Spleen (tissue), 11 donors: Measurements from ENCODE around the gene TRMT61B. TPM values are rescaled to one million over a fixed set of nuclear protein-coding genes. Genes with fewer than 3 reads are reported as not detected.

Experiments
- DNase-seq: peaks from one replicate; pipeline ENCODE4 v3.0.0-alpha.2; 2020
- H3K27ac ChIP-seq, 8 donors: fragments of 200-600 bp; sonication (generic) in 7 of 8; 1 replicate in 4 of 8; 2 replicates in 4 of 8; pipeline versions ENCODE4 v1.5.0 to v1.8.0; 2016 to 2021; ENCODE audit warnings: inconsistent platforms in 4 of 8, mild to moderate bottlenecking in 4 of 8, moderate library complexity in 1 of 8
- H3K27me3 ChIP-seq, 7 donors: fragments of 200-600 bp; sonication (generic) in 6 of 7; replicated peaks in 1 of 7; 1 replicate in 4 of 7; 2 replicates in 3 of 7; pipeline versions ENCODE4 v1.5.0 to v1.8.0; 2016 to 2021; ENCODE audit warnings: inconsistent platforms in 3 of 7, mild to moderate bottlenecking in 1 of 7
- H3K36me3 ChIP-seq, 6 donors: fragments of 200-600 bp; sonication (generic) in 5 of 6; 1 replicate in 4 of 6; 2 replicates in 2 of 6; pipeline versions ENCODE4 v1.5.0 to v1.8.0; 2016 to 2021; ENCODE audit warnings: inconsistent platforms in 2 of 6
- H3K4me1 ChIP-seq, 6 donors: fragments of 200-600 bp; sonication (generic) in 5 of 6; 1 replicate in 3 of 6; 2 replicates in 3 of 6; pipeline versions ENCODE4 v1.5.0 to v1.8.0; 2016 to 2021; ENCODE audit warnings: inconsistent platforms in 3 of 6
- H3K4me3 ChIP-seq, 8 donors: fragments of 200-600 bp; sonication (generic) in 7 of 8; 1 replicate in 4 of 8; 2 replicates in 4 of 8; pipeline versions ENCODE4 v1.5.0 to v1.8.0; 2016 to 2021; ENCODE audit warnings: inconsistent platforms in 4 of 8, mild to moderate bottlenecking in 4 of 8, moderate library complexity in 2 of 8
- H3K9me3 ChIP-seq, 8 donors: fragments of 200-600 bp; sonication (generic) in 7 of 8; 1 replicate in 4 of 8; 2 replicates in 4 of 8; pipeline versions ENCODE4 v1.5.0 to v1.8.0; 2016 to 2021; ENCODE audit warnings: inconsistent platforms in 4 of 8
- CTCF ChIP-seq, 11 experiments: fragments of 200-600 bp in 7 of 11; fragments of 450-650 bp in 4 of 11; sonication (generic) in 4 of 11; IDR thresholded peaks in 8 of 11; conservative IDR thresholded peaks in 3 of 11; 1 replicate in 7 of 11; 2 replicates in 4 of 11; pipeline versions ENCODE4 v1.4.0 to v1.8.0; 2016 to 2021; ENCODE audit warnings: antibody characterized with exemption in 11 of 11, inconsistent platforms in 4 of 11, mild to moderate bottlenecking in 1 of 11
- POLR2A ChIP-seq, 3 donors: fragments of 450-650 bp; IDR thresholded peaks; one replicate each; pipeline ENCODE4 v1.5.1; 2017; ENCODE audit warnings: antibody characterized with exemption in 3 of 3, mild to moderate bottlenecking in 1 of 3
- POLR2AphosphoS5 ChIP-seq, 3 donors: sonication (generic); formaldehyde crosslinking; IDR thresholded peaks; one replicate each; pipeline ENCODE4 v1.5.1; 2017; ENCODE audit warnings: antibody characterized with exemption in 3 of 3
- WGBS, 5 donors: extraction: QIAGEN DNeasy Blood & Tissue Kit in 3 of 5; methylation state at CpG; one replicate each; pipeline versions ENCODE4 v1.1.5 to v1.1.7; 2013 to 2018; 5-methylcytosine and 5-hydroxymethylcytosine counted together
- intact Hi-C: fragments of 100-400 bp; cut with DNase I; formaldehyde crosslinking; loops from one replicate; pipeline ENCODE4 v1.15.0; 2023; ENCODE audit warnings: low total_unique reads
- polyA plus RNA-seq, 3 donors: library from polyadenylated mRNA; stranded (reverse); fragments of 200-250 nt; gene quantifications; one replicate each; pipeline ENCODE4 v1.2.1, GENCODE V29; 2013
- total RNA-seq, 7 donors: library from RNA; depleted of rRNA in 3 of 7; stranded (reverse); fragments of >200 nt in 3 of 7; fragmentation: NEBNext Ultra II Directional in 4 of 7; extraction: Animal tissue kit (Norgen Biotek cat#: 25700) in 4 of 7; gene quantifications; one replicate each; pipeline versions ENCODE4 v1.1.0 to v1.2.1, GENCODE V29; 2016 to 2021
- donor health status: healthy with polysubstance abuse.
- donor health status: DM: no; HTN: no; CAD: no; lungs with moderate emphysema.
- donor health status: DM: no; HTN: no; CAD: no.
- donor health status: Bipolar disorder and iron deficiency.
- donor health status: healthy.
- donor health status: DM: no; HTN: no; CAD: no.
- donor health status: DM: yes; HTN: yes; CAD: no.

The TRMT61B gene
- total and polyA plus RNA-seq, 10 donors: 12.3 to 30.2 (median 15.7) TPM

- H3K27me3 ChIP-seq: peaks cover 0 to 12% (median 0%) of the 10 kb centered on the region in 7 donors
- DNase-seq: no peak
- TF ChIP-seq POLR2AphosphoS5 (IDR thresholded peaks at IDR 0.05) (no peak), POLR2A (IDR thresholded peaks at IDR 0.05) (no peak), CTCF (IDR thresholded peaks at IDR 0.05 in 8 of 11, conservative IDR thresholded peaks at IDR 0.05 in 3 of 11) (no peak)
- H3K27ac ChIP-seq: no peak overlapping the region
- WGBS, 5 donors: 79 to 92% (median 88%) methylated on average over 3 of the region's 3 CpGs
- H3K9me3 ChIP-seq: no peaks in the 10 kb centered on the region
- intact Hi-C loops: no loop called here
- peaks cover 17 to 41% (median 37%) of the 10 kb centered on the region in 6 donors for H3K4me1 ChIP-seq
- no peaks in the 10 kb centered on the region for H3K36me3 ChIP-seq
- no peak overlapping the region for H3K4me3 ChIP-seq
Observed at GRCh38 chr2:28871620-28872019, 1.5 kb upstream of the TRMT61B start.

GRCh38 chr2:28869494-28870145, 489 bp downstream of the TRMT61B start:
- Histone ChIP-seq H3K4me1 (peaks cover 23 to 61% (median 50%) of the 10 kb centered on the region in 6 donors), H3K27me3 (no peaks in the 10 kb centered on the region), H3K9me3 (no peaks in the 10 kb centered on the region), H3K4me3 (peak overlapping the region; percentile 79 to 97 (median 94)), H3K36me3 (peaks cover 0 to 13% (median 0%) of the 10 kb centered on the region in 6 donors), H3K27ac (peak overlapping the region; percentile 82 to 91 (median 88))
- TF ChIP-seq POLR2A (IDR thresholded peaks at IDR 0.05) (no peak), CTCF (IDR thresholded peaks at IDR 0.05 in 8 of 11, conservative IDR thresholded peaks at IDR 0.05 in 3 of 11) (peak in 1 of 11 experiments; percentile 5), POLR2AphosphoS5 (IDR thresholded peaks at IDR 0.05) (no peak)
- peak; percentile 84 for DNase-seq
- intact Hi-C loops: no loop called here
- 0 to 1% (median 1%) methylated on average over 26 to 29 of the region's 29 CpGs for WGBS, 5 donors

GRCh38 chr2:28868611-28869010, 1.5 kb downstream of the TRMT61B start:
- H3K9me3 ChIP-seq: no peaks in the 10 kb centered on the region
- peaks cover 0 to 23% (median under 1%) of the 10 kb centered on the region in 6 donors for H3K36me3 ChIP-seq
- whole genome bisulfite sequencing, 5 donors: 76 to 92% (median 87%) methylated on average over 12 of the region's 12 CpGs
- intact Hi-C loops: no loop called here
- no peak for TF ChIP-seq POLR2AphosphoS5 (IDR thresholded peaks at IDR 0.05)
- TF ChIP-seq POLR2A (IDR thresholded peaks at IDR 0.05): no peak
- TF ChIP-seq CTCF (IDR thresholded peaks at IDR 0.05 in 8 of 11, conservative IDR thresholded peaks at IDR 0.05 in 3 of 11): no peak
- DNase-seq: no peak
- H3K4me1 ChIP-seq: peaks cover 28 to 70% (median 52%) of the 10 kb centered on the region in 6 donors
- H3K4me3 ChIP-seq: peak overlapping the region in 6 of 8 donors; percentile 79 to 97 (median 95)
- H3K27ac ChIP-seq: no peak overlapping the region
- no peaks in the 10 kb centered on the region for H3K27me3 ChIP-seq

DNA sequence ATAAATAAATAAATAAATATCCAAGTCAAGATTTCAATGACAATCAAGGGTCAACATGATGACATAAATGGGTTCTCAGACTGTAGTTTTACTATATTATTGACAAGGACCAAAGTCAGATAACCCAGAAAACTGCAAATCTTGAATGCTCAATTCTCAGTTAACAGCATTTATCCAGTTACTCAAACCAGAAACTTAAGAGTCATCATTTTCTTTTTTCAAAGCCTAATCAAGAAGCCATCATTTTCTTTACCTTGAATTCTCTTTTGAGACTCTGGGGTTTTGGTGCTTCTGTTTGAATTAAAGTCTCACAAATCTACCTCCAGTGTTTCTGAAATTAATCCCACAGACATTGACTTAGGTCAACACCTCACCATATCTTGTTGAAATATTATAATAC, 14.1 kb downstream of the TRMT61B start:
- intact Hi-C loops: no loop called here
- no peaks in the 10 kb centered on the region for H3K27me3 ChIP-seq
- H3K4me1 ChIP-seq: no peaks in the 10 kb centered on the region
- TF ChIP-seq CTCF (IDR thresholded peaks at IDR 0.05 in 8 of 11, conservative IDR thresholded peaks at IDR 0.05 in 3 of 11) (no peak), POLR2A (IDR thresholded peaks at IDR 0.05) (no peak), POLR2AphosphoS5 (IDR thresholded peaks at IDR 0.05) (no peak)
- no peak overlapping the region for H3K4me3 ChIP-seq
- DNase-seq: no peak
- H3K9me3 ChIP-seq: no peaks in the 10 kb centered on the region
- peaks cover 0 to 69% (median 19%) of the 10 kb centered on the region in 6 donors for H3K36me3 ChIP-seq
- no peak overlapping the region for H3K27ac ChIP-seq
